Measurements from ENCODE around the gene KLK15.

Gene KLK15

GRCh38 chr19:50839712-50840655 lies 6.6 kb upstream of the KLK15 start:
- TF ChIP-seq SIN3A (IDR thresholded peaks at IDR 0.05; ENCODE audit: borderline replicate concordance, insufficient read depth, low read length) (no peak), POLR2AphosphoS5 (IDR thresholded peaks at IDR 0.05; ENCODE audit: low read depth, low read length) (no peak), REST (IDR thresholded peaks at IDR 0.05; ENCODE audit: insufficient read depth in 1 of 2, low read depth in 2 of 2, low read length in 2 of 2) (no peak)

- TF ChIP-seq TAF1 (IDR thresholded peaks at IDR 0.05; ENCODE audit: borderline replicate concordance, insufficient read depth, low read length): no peak
- TF ChIP-seq REST (IDR thresholded peaks at IDR 0.05; ENCODE audit: insufficient read depth in 1 of 2, low read depth in 2 of 2, low read length in 2 of 2): no peak
- no peak for TF ChIP-seq SIN3A (IDR thresholded peaks at IDR 0.05; ENCODE audit: borderline replicate concordance, insufficient read depth, low read length)
- no peak for TF ChIP-seq POLR2AphosphoS5 (IDR thresholded peaks at IDR 0.05; ENCODE audit: low read depth, low read length)
- TF ChIP-seq FOXP2 (optimal IDR thresholded peaks at IDR 0.05; ENCODE audit: borderline replicate concordance, extremely low read depth, extremely low read length, insufficient read depth): no peak
These were observed 4.9 kb upstream of the KLK15 start for GRCh38 chr19:50838239-50838638.

- TF ChIP-seq REST (IDR thresholded peaks at IDR 0.05; ENCODE audit: insufficient read depth in 1 of 2, low read depth in 2 of 2, low read length in 2 of 2): no peak
- TF ChIP-seq TAF1 (IDR thresholded peaks at IDR 0.05; ENCODE audit: borderline replicate concordance, insufficient read depth, low read length): no peak
- no peak for TF ChIP-seq POLR2AphosphoS5 (IDR thresholded peaks at IDR 0.05; ENCODE audit: low read depth, low read length)
- no peak for TF ChIP-seq FOXP2 (optimal IDR thresholded peaks at IDR 0.05; ENCODE audit: borderline replicate concordance, extremely low read depth, extremely low read length, insufficient read depth)
- no peak for TF ChIP-seq SIN3A (IDR thresholded peaks at IDR 0.05; ENCODE audit: borderline replicate concordance, insufficient read depth, low read length)
These were observed 3.9 kb upstream of the KLK15 start for GRCh38 chr19:50837300-50837699.

- TF ChIP-seq REST (IDR thresholded peaks at IDR 0.05; ENCODE audit: insufficient read depth in 1 of 2, low read depth in 2 of 2, low read length in 2 of 2): no peak
- no peak for TF ChIP-seq POLR2AphosphoS5 (IDR thresholded peaks at IDR 0.05; ENCODE audit: low read depth, low read length)
- no peak for TF ChIP-seq SIN3A (IDR thresholded peaks at IDR 0.05; ENCODE audit: borderline replicate concordance, insufficient read depth, low read length)
- TF ChIP-seq TAF1 (IDR thresholded peaks at IDR 0.05; ENCODE audit: borderline replicate concordance, insufficient read depth, low read length): no peak
- no peak for TF ChIP-seq FOXP2 (optimal IDR thresholded peaks at IDR 0.05; ENCODE audit: borderline replicate concordance, extremely low read depth, extremely low read length, insufficient read depth)
These were observed 3.3 kb upstream of the KLK15 start for GRCh38 chr19:50836543-50837195.

Data from PFSK-1 (cell line).